Parathyroid adenoma (tissue), 2 donors: ENCODE measurements around the gene WWOX.

Source experiments
- H2AFZ ChIP-seq: fragments of 300-600 bp; sonication (generic); one replicate; pipeline ENCODE4 v1.7.0; 2017; ENCODE audit warnings: antibody characterized with exemption, mild to moderate bottlenecking
- H3K27ac ChIP-seq: fragments of 300-600 bp; sonication (generic); one replicate; pipeline ENCODE4 v1.7.0; 2017
- H3K27me3 ChIP-seq: fragments of 300-600 bp; sonication (generic); one replicate; pipeline ENCODE4 v1.7.0; 2017; ENCODE audit warnings: low read length; ENCODE audit not compliant: control insufficient read depth, insufficient read depth
- H3K36me3 ChIP-seq: fragments of 300-600 bp; sonication (generic); one replicate; pipeline ENCODE4 v1.7.0; 2017; ENCODE audit warnings: low read length; ENCODE audit not compliant: control insufficient read depth, insufficient read depth
- H3K4me1 ChIP-seq: fragments of 300-600 bp; sonication (generic); one replicate; pipeline ENCODE4 v1.7.0; 2017; ENCODE audit warnings: control low read depth
- H3K4me2 ChIP-seq: fragments of 300-600 bp; sonication (generic); one replicate; pipeline ENCODE4 v1.7.0; 2017; ENCODE audit warnings: low read length
- H3K4me3 ChIP-seq: fragments of 300-600 bp; sonication (generic); one replicate; pipeline ENCODE4 v1.7.0; 2017; ENCODE audit warnings: low read depth, low read length
- H3K79me2 ChIP-seq: fragments of 300-600 bp; sonication (generic); one replicate; pipeline ENCODE4 v1.7.0; 2017; ENCODE audit warnings: control low read depth
- H3K9ac ChIP-seq: fragments of 300-600 bp; sonication (generic); one replicate; pipeline ENCODE4 v1.7.0; 2017; ENCODE audit warnings: mild to moderate bottlenecking
- H3K9me3 ChIP-seq: fragments of 300-600 bp; sonication (generic); one replicate; pipeline ENCODE4 v1.7.0; 2017; ENCODE audit warnings: low read length; ENCODE audit not compliant: control insufficient read depth
- CTCF ChIP-seq: fragments of 300-600 bp; sonication (generic); IDR thresholded peaks from one replicate; pipeline ENCODE4 v1.7.0; 2017; ENCODE audit warnings: antibody characterized with exemption, mild to moderate bottlenecking
- donor health status: primary hyperparathyroidism.

Gene WWOX

GRCh38 chr16:78920621-78921020 is 821.2 kb downstream of the WWOX start:
- TF ChIP-seq CTCF = no peak
- H3K27ac ChIP-seq = peak overlapping the region; percentile 9
- peak overlapping the region; percentile 33 for H3K4me2 ChIP-seq
- H3K79me2 ChIP-seq = no peaks in the 10 kb centered on the region
- no peaks in the 10 kb centered on the region for H3K27me3 ChIP-seq
- H3K9ac ChIP-seq = no peak overlapping the region
- no peaks in the 10 kb centered on the region for H3K9me3 ChIP-seq
- H3K4me1 ChIP-seq = peaks cover 15% of the 10 kb centered on the region
- no peaks in the 10 kb centered on the region for H3K36me3 ChIP-seq
- no peak overlapping the region for H2AFZ ChIP-seq
- no peak overlapping the region for H3K4me3 ChIP-seq

GRCh38 chr16:78925083-78925767 is 825.8 kb downstream of the WWOX start:
- Histone ChIP-seq H3K4me1 (peaks cover 8% of the 10 kb centered on the region), H3K4me3 (no peak overlapping the region), H3K27ac (no peak overlapping the region), H3K27me3 (no peaks in the 10 kb centered on the region), H3K4me2 (no peak overlapping the region), H3K79me2 (no peaks in the 10 kb centered on the region), H3K9me3 (no peaks in the 10 kb centered on the region), H3K36me3 (no peaks in the 10 kb centered on the region), H3K9ac (no peak overlapping the region), H2AFZ (no peak overlapping the region)
- peak; percentile 53 for TF ChIP-seq CTCF

GRCh38 chr16:78926723-78927210 is 827.3 kb downstream of the WWOX start:
- no peak overlapping the region for H2AFZ ChIP-seq
- H3K9me3 ChIP-seq = no peaks in the 10 kb centered on the region
- H3K4me2 ChIP-seq = no peak overlapping the region
- H3K27ac ChIP-seq = no peak overlapping the region
- no peaks in the 10 kb centered on the region for H3K79me2 ChIP-seq
- H3K27me3 ChIP-seq = no peaks in the 10 kb centered on the region
- TF ChIP-seq CTCF = no peak
- no peak overlapping the region for H3K9ac ChIP-seq
- no peaks in the 10 kb centered on the region for H3K4me1 ChIP-seq
- H3K4me3 ChIP-seq = no peak overlapping the region
- H3K36me3 ChIP-seq = no peaks in the 10 kb centered on the region

GRCh38 chr16:78927766-78928165 is 828.3 kb downstream of the WWOX start:
- no peak for TF ChIP-seq CTCF
- H3K9me3 ChIP-seq = no peaks in the 10 kb centered on the region
- H3K9ac ChIP-seq = no peak overlapping the region
- no peak overlapping the region for H3K27ac ChIP-seq
- no peak overlapping the region for H3K4me2 ChIP-seq
- H2AFZ ChIP-seq = no peak overlapping the region
- no peaks in the 10 kb centered on the region for H3K4me1 ChIP-seq
- no peak overlapping the region for H3K4me3 ChIP-seq
- H3K27me3 ChIP-seq = no peaks in the 10 kb centered on the region
- no peaks in the 10 kb centered on the region for H3K79me2 ChIP-seq
- no peaks in the 10 kb centered on the region for H3K36me3 ChIP-seq

GRCh38 chr16:78929841-78930240 is 830.4 kb downstream of the WWOX start:
- Histone ChIP-seq H2AFZ (no peak overlapping the region), H3K4me1 (no peaks in the 10 kb centered on the region), H3K27me3 (no peaks in the 10 kb centered on the region), H3K79me2 (no peaks in the 10 kb centered on the region), H3K9me3 (no peaks in the 10 kb centered on the region), H3K9ac (no peak overlapping the region), H3K4me2 (no peak overlapping the region), H3K36me3 (no peaks in the 10 kb centered on the region), H3K27ac (no peak overlapping the region), H3K4me3 (no peak overlapping the region)
- TF ChIP-seq CTCF = no peak
